OCI-LY7 (cell line): Measurements from ENCODE around the gene PLA2G2D. TPM values are rescaled to one million over a fixed set of nuclear protein-coding genes. Genes with fewer than 3 reads are reported as not detected.
A peak's percentile ranks its signal among the peaks of the same experiment; 100 is the strongest.

Experiments
- BruUV-seq: library from RNA; stranded (reverse); fragments of 400-500 nt; replicated peaks from 2 replicates; lab custom pipeline; 2021; lab: Mats Ljungman, UMichigan
- CTCF ChIA-PET: fragments of 300-600 bp; sonication (Branson Sonifier 250); formaldehyde crosslinking; loops from one replicate; lab custom pipeline; 2022; ENCODE audit warnings: antibody characterized with exemption; ENCODE audit not compliant: unreplicated experiment; lab: Charles Lee
- POLR2A ChIA-PET: fragments of 300-600 bp; sonication (Branson Sonifier 250); formaldehyde crosslinking; loops from one replicate; lab custom pipeline; 2022; ENCODE audit warnings: antibody characterized with exemption; lab: Charles Lee
- DNase-seq: peaks from one replicate; pipeline ENCODE4 v3.0.0-alpha.2; 2015; ENCODE audit warnings: low spot score
- H2AFZ ChIP-seq: fragments of 200-600 bp; sonication (generic), shearing (Covaris generic); 2 replicates; pipeline ENCODE4 v1.6.1; 2014; ENCODE audit warnings: mild to moderate bottlenecking, antibody characterized with exemption, low read length, moderate library complexity
- H3K27ac ChIP-seq: fragments of 200-600 bp; sonication (generic); 2 replicates; pipeline ENCODE4 v1.5.1; 2014; ENCODE audit warnings: mixed run types, low read depth, mild to moderate bottlenecking, moderate library complexity, low read length, inconsistent platforms; ENCODE audit not compliant: poor library complexity, severe bottlenecking
- H3K36me3 ChIP-seq: fragments of 200-600 bp; sonication (generic); 2 replicates; pipeline ENCODE4 v1.6.1; 2014; ENCODE audit warnings: mild to moderate bottlenecking, antibody characterized with exemption, low read length, moderate library complexity, mixed read lengths; ENCODE audit not compliant: insufficient read depth
- H3K4me1 ChIP-seq: fragments of 200-600 bp; sonication (generic); 2 replicates; pipeline ENCODE4 v1.5.1; 2014; ENCODE audit warnings: mild to moderate bottlenecking, low read length; ENCODE audit not compliant: insufficient read depth, poor library complexity, severe bottlenecking
- H3K4me2 ChIP-seq: fragments of 200-600 bp; sonication (generic); 2 replicates; pipeline ENCODE4 v1.6.1; 2014; ENCODE audit warnings: mild to moderate bottlenecking, low read length
- H3K4me3 ChIP-seq: fragments of 200-600 bp; sonication (generic); 2 replicates; pipeline ENCODE4 v1.5.1; 2014; ENCODE audit warnings: mild to moderate bottlenecking, low read depth, low read length; ENCODE audit not compliant: poor library complexity, severe bottlenecking
- H3K79me2 ChIP-seq: fragments of 200-600 bp; sonication (generic); 2 replicates; pipeline ENCODE4 v1.6.1; 2016; ENCODE audit warnings: low read depth, mild to moderate bottlenecking, low read length, moderate library complexity, mixed read lengths; ENCODE audit not compliant: insufficient read depth
- H3K9me2 ChIP-seq: fragments of 200-600 bp; sonication (generic); 2 replicates; pipeline ENCODE4 v1.6.1; 2016; ENCODE audit warnings: mild to moderate bottlenecking, low read length, mixed read lengths; ENCODE audit not compliant: insufficient read depth
- H3K9me3 ChIP-seq: fragments of 200-600 bp; sonication (generic); 2 replicates; pipeline ENCODE4 v1.6.1; 2014; ENCODE audit warnings: mild to moderate bottlenecking, mixed run types, low read length, mixed read lengths
- H4K20me1 ChIP-seq: fragments of 200-600 bp; sonication (generic); 2 replicates; pipeline ENCODE4 v1.6.1; 2014; ENCODE audit warnings: mild to moderate bottlenecking, antibody characterized with exemption, low read length, moderate library complexity, mixed read lengths; ENCODE audit not compliant: insufficient read depth
- EZH2phosphoT487 ChIP-seq: fragments of 200-600 bp; sonication (generic); IDR thresholded peaks from 2 replicates; pipeline ENCODE4 v1.6.1; 2018; ENCODE audit warnings: low read depth, borderline replicate concordance, mild to moderate bottlenecking, mixed run types, antibody characterized with exemption, low read length, moderate library complexity, mixed read lengths
- intact Hi-C: fragments of 100-400 bp; cut with micrococcal nuclease; formaldehyde crosslinking; loops from one replicate; pipeline ENCODE4 v1.10.0; 2022; ENCODE audit not compliant: unreplicated experiment
- total RNA-seq, 2 experiments: library from RNA; depleted of rRNA in 1 of 2; stranded (reverse); fragments of >200 nt in 1 of 2; shearing (Covaris generic) in 1 of 2; gene quantifications; 2 replicates each; pipeline ENCODE4 v1.2.3, GENCODE V29; 2014 to 2022
- TF ChIP-seq, protein P1 (sequence below): fragments of 200-600 bp; sonication (generic); conservative IDR thresholded peaks from 2 replicates; pipeline ENCODE4 v1.5.1; 2014; ENCODE audit warnings: mild to moderate bottlenecking, antibody characterized with exemption, low read length, moderate library complexity, mixed read lengths

The PLA2G2D gene
- total RNA-seq, 2 experiments from 2014 or later = not detected

DNA sequence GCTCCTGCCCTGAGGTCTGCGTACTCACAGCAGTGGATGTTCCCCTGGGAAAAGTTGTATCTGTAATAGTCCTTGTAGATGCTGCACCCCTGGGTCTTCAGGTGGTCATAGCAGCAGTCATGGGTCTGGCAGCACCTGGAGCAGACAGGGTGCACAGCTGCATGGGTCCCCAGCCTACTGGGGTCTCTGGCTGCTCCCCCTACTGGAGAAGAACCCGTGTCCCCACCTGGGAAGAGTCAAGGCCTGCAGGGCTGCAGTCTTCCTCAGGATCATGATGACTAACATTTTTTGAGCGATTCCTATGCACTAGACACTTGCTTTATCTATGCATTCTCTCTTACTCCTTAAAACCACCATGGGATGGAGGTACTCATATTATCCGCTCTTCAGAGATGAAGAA lies 3.9 kb downstream of the PLA2G2D start:
- H3K36me3 ChIP-seq = no peaks in the 10 kb centered on the region
- no peaks in the 10 kb centered on the region for H3K79me2 ChIP-seq
- intact Hi-C loops = no loop called here
- no peaks in the 10 kb centered on the region for H3K9me3 ChIP-seq
- TF ChIP-seq, protein P1, sequence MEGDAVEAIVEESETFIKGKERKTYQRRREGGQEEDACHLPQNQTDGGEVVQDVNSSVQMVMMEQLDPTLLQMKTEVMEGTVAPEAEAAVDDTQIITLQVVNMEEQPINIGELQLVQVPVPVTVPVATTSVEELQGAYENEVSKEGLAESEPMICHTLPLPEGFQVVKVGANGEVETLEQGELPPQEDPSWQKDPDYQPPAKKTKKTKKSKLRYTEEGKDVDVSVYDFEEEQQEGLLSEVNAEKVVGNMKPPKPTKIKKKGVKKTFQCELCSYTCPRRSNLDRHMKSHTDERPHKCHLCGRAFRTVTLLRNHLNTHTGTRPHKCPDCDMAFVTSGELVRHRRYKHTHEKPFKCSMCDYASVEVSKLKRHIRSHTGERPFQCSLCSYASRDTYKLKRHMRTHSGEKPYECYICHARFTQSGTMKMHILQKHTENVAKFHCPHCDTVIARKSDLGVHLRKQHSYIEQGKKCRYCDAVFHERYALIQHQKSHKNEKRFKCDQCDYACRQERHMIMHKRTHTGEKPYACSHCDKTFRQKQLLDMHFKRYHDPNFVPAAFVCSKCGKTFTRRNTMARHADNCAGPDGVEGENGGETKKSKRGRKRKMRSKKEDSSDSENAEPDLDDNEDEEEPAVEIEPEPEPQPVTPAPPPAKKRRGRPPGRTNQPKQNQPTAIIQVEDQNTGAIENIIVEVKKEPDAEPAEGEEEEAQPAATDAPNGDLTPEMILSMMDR = peak; percentile 51; the same call in 1 of the 2 replicates
- no peak for TF ChIP-seq EZH2phosphoT487
- no peak overlapping the region for H2AFZ ChIP-seq
- CTCF ChIA-PET = interaction anchor here (0.6 kb wide), 1 partner anchor 481 kb away, joined by 3 read pairs; no protein-coding TSS in a partner anchor
- H3K27ac ChIP-seq = no peak overlapping the region
- H3K4me1 ChIP-seq = peaks cover 15% of the 10 kb centered on the region
- BruUV-seq = no TSS peak
- H3K4me3 ChIP-seq = no peak overlapping the region
- POLR2A ChIA-PET = no interaction called here
- no peak overlapping the region for H3K4me2 ChIP-seq
- no peaks in the 10 kb centered on the region for H3K9me2 ChIP-seq
- no peak for DNase-seq
- no peaks in the 10 kb centered on the region for H4K20me1 ChIP-seq

DNA sequence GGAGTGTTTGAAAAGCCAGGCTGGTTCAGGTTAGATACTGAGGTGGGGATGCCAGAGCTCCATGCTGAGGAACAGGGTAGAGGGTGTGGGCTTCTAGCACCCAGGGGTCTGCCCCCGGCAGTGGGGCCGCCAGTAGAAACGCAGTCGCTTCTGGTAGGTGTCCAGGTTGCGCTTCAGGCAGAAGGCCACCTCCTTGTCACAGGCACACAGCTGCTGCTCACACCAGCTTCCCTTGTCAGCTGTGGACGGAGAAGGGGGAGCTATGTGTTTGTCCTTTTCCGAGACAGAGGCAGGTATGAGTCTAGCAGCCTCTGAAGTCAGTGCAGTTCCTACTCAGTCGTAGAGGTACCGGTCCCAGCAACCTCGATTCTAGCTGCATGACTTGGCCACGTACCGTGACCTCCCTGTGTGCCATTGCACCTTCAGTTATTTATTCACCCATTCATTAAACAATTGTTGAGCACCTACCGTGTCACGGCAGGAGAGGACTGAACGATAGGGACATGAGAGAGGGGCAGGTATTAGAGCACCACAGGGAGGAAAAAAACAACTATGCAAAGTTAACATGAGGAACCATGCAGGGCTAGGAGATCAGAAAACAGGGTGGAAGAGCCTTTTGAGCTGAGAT lies 5.2 kb downstream of the PLA2G2D start:
- no peak overlapping the region for H3K4me2 ChIP-seq
- H2AFZ ChIP-seq = no peak overlapping the region
- intact Hi-C loops = no loop called here
- no peak for DNase-seq
- H3K79me2 ChIP-seq = no peaks in the 10 kb centered on the region
- TF ChIP-seq, protein P1 = no peak
- no peak for TF ChIP-seq EZH2phosphoT487
- no peak overlapping the region for H3K4me3 ChIP-seq
- peaks cover 5% of the 10 kb centered on the region for H3K4me1 ChIP-seq
- H4K20me1 ChIP-seq = no peaks in the 10 kb centered on the region
- H3K9me3 ChIP-seq = no peaks in the 10 kb centered on the region
- no peaks in the 10 kb centered on the region for H3K9me2 ChIP-seq
- no TSS peak for BruUV-seq
- POLR2A ChIA-PET = interaction anchor here (0.6 to 0.7 kb wide), 2 partner anchors 35 to 37 kb away, joined by 3 to 4 read pairs; no protein-coding TSS in a partner anchor
- H3K27ac ChIP-seq = no peak overlapping the region
- no peaks in the 10 kb centered on the region for H3K36me3 ChIP-seq
- CTCF ChIA-PET = no interaction called here
